Esophagus squamous epithelium (tissue), 4 donors: ENCODE measurements around the gene GALNT6.

ENCODE experiments used
- CTCF ChIP-seq, 6 experiments: fragments of 450-650 bp in 4 of 6; fragments of 200-600 bp in 2 of 6; sonication (generic) in 2 of 6; IDR thresholded peaks; one replicate each; pipeline ENCODE4 v1.5.1; 2016 to 2019; ENCODE audit warnings: antibody characterized with exemption in 6 of 6, mild to moderate bottlenecking in 4 of 6, moderate library complexity in 4 of 6
- POLR2A ChIP-seq, 4 donors: fragments of 450-650 bp; IDR thresholded peaks; one replicate each; pipeline ENCODE4 v1.6.1; 2017; ENCODE audit warnings: antibody characterized with exemption in 4 of 4, mild to moderate bottlenecking in 4 of 4, moderate library complexity in 3 of 4

DNA sequence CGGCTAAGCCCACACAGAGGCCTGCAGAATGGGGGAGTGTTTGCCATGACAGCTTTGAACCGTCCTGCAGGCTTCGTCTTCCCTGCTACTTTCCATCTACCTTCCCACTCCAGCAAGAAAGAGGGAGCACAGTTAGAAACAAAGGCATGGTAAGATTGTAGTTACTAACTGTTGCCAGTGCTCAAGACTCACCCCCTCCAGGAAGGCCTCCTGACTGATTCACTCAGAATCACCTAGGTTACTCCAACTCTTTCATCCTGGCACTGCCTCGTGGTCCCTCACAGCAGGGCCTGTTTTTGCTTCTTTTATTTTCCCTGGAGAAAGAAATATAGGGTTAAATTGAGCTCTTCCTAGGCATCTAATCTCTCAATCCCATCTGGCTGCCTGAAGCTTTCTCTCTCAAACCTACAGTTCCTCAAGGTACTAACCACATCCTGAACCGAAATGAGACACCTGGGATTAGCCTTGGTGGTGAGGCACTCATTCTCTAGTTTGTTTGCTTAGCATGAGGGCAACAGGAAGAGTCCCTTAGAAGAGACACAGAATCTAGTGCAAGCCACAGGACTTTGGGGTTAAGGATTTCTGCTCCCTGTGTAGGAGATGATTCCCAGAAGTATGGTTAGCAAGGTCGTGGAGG is 7.8 kb downstream of the GALNT6 start:
- TF ChIP-seq CTCF (IDR thresholded peaks at IDR 0.05) (no peak), POLR2A (IDR thresholded peaks at IDR 0.05) (no peak)
